Activated B cell treated with CpG ODN at 0.5 μM for 24 hours (primary cell): ENCODE results near the gene DNAJB1. TPM values are rescaled to one million over a fixed set of nuclear protein-coding genes. Genes with fewer than 3 reads are reported as not detected.
A peak's percentile ranks its signal among the peaks of the same experiment; 100 is the strongest.

Source experiments
- ATAC-seq: fragments of 200-7000 bp; cut with Tn5 transposase; one replicate; pipeline ENCODE4 v1.10.0; 2021; ENCODE audit warnings: low read depth, mild to moderate bottlenecking, moderate library complexity
- CTCF ChIA-PET: fragments of 350-600 bp; sonication (Branson Sonifier 250); formaldehyde crosslinking; loops from one replicate; lab custom pipeline; 2021; ENCODE audit warnings: antibody characterized with exemption; lab: Charles Lee
- POLR2A ChIA-PET: fragments of 350-600 bp; sonication (Branson Sonifier 250); formaldehyde crosslinking; loops from one replicate; lab custom pipeline; 2021; ENCODE audit warnings: antibody characterized with exemption; lab: Charles Lee
- DNase-seq: peaks from one replicate; pipeline ENCODE4 v3.0.0; 2022
- H3K27ac Mint-ChIP-seq: one replicate; pipeline ENCODE4 v1.8.0; 2020; ENCODE audit warnings: mixed read lengths
- H3K27me3 Mint-ChIP-seq: one replicate; pipeline ENCODE4 v1.8.0; 2021; ENCODE audit warnings: mixed read lengths
- H3K36me3 Mint-ChIP-seq: one replicate; pipeline ENCODE4 v1.8.0; 2021; ENCODE audit warnings: low read depth, mixed read lengths
- H3K4me1 Mint-ChIP-seq: one replicate; pipeline ENCODE4 v1.8.0; 2021; ENCODE audit warnings: mixed read lengths
- H3K4me3 Mint-ChIP-seq: one replicate; pipeline ENCODE4 v1.8.0; 2020; ENCODE audit warnings: mild to moderate bottlenecking, mixed read lengths
- H3K9me3 Mint-ChIP-seq: one replicate; pipeline ENCODE4 v1.8.0; 2020; ENCODE audit warnings: mixed read lengths
- CTCF ChIP-seq: fragments of 200-600 bp; IDR thresholded peaks from one replicate; pipeline ENCODE4 v1.8.0; 2022; ENCODE audit warnings: antibody characterized with exemption, mild to moderate bottlenecking
- intact Hi-C: fragments of 100-400 bp; cut with micrococcal nuclease; formaldehyde crosslinking; loops from one replicate; pipeline ENCODE4 v1.15.1; 2024
- total RNA-seq: library from RNA; stranded (reverse); gene quantifications from 2 replicates; pipeline ENCODE4 v1.2.3, GENCODE V29; 2022

DNAJB1 gene
- total RNA-seq, 1 donor from 2014 or later = 56.1 TPM

GRCh38 chr19:14502334-14503092 is 15.7 kb downstream of the DNAJB1 start:
- Mint-ChIP-seq H3K27me3 (peaks cover 2% of the 10 kb centered on the region), H3K36me3 (no peaks in the 10 kb centered on the region), H3K27ac (no peak overlapping the region), H3K9me3 (no peaks in the 10 kb centered on the region), H3K4me1 (peaks cover 3% of the 10 kb centered on the region), H3K4me3 (no peak overlapping the region)
- ATAC-seq = no peak
- ChIA-PET CTCF (no interaction called here), POLR2A (no interaction called here)
- intact Hi-C loops = no loop called here
- no peak for TF ChIP-seq CTCF
- no peak for DNase-seq

- CTCF ChIA-PET = no interaction called here
- Mint-ChIP-seq H3K4me3 (peak overlapping the region; percentile 66), H3K4me1 (peaks cover 17% of the 10 kb centered on the region), H3K27ac (no peak overlapping the region), H3K9me3 (no peaks in the 10 kb centered on the region), H3K27me3 (no peaks in the 10 kb centered on the region), H3K36me3 (no peaks in the 10 kb centered on the region)
- TF ChIP-seq CTCF = no peak
- POLR2A ChIA-PET = interaction anchor here (1.2 to 3.2 kb wide), 2 partner anchors 21 to 27 kb away, joined by 3 to 24 read pairs; partner anchors contain the start of gene DNAJB1
- intact Hi-C loops = loop anchor here (2.0 kb wide), 1 partner anchor 21 kb away; the partner anchor contains the start of gene DNAJB1
- ATAC-seq (no peak), DNase-seq (no peak)
Observed at GRCh38 chr19:14497228-14497921, 20.8 kb downstream of the DNAJB1 start.

- no peak for DNase-seq
- Mint-ChIP-seq H3K36me3 (no peaks in the 10 kb centered on the region), H3K27ac (no peak overlapping the region), H3K27me3 (no peaks in the 10 kb centered on the region), H3K4me3 (peak overlapping the region; percentile 66), H3K9me3 (no peaks in the 10 kb centered on the region), H3K4me1 (peaks cover 17% of the 10 kb centered on the region)
- intact Hi-C loops = loop anchor here (2.0 kb wide), 1 partner anchor 22 kb away; the partner anchor contains the start of gene DNAJB1
- ChIA-PET POLR2A (interaction anchor here (1.2 to 3.2 kb wide), 3 partner anchors 18 to 27 kb away, joined by 3 to 24 read pairs (median 5); partner anchors contain the start of gene DNAJB1), CTCF (no interaction called here)
- TF ChIP-seq CTCF = no peak
- ATAC-seq = no peak
Observed at GRCh38 chr19:14496834-14497227, 21.4 kb downstream of the DNAJB1 start.

GRCh38 chr19:14496029-14496833 is 22.0 kb downstream of the DNAJB1 start, which contains the start of gene GIPC1:
Gene GIPC1, minus strand, starts transcription at chr19:14496127. Its CDS starts 13,151 bp downstream, at chr19:14482976.
- H3K4me3 Mint-ChIP-seq = peak within 1 kb of the TSS; percentile 82
- peak within 1 kb of the TSS; percentile 42 for H3K27ac Mint-ChIP-seq
- no peaks in the 10 kb centered on the region for H3K27me3 Mint-ChIP-seq
- CTCF ChIA-PET = no interaction called here
- peaks cover 17% of the 10 kb centered on the region for H3K4me1 Mint-ChIP-seq
- intact Hi-C loops = loop anchor here (2.0 kb wide), 1 partner anchor 23 kb away; the partner anchor contains the start of gene DNAJB1
- ATAC-seq = peak; percentile 92
- peaks cover 3% of the 10 kb centered on the region for H3K36me3 Mint-ChIP-seq
- no peak for TF ChIP-seq CTCF
- DNase-seq = peak; percentile 81
- POLR2A ChIA-PET = interaction anchor here (1.2 to 3.2 kb wide), 3 partner anchors 17 to 28 kb away, joined by 3 to 24 read pairs (median 5); partner anchors contain the start of gene DNAJB1
- no peaks in the 10 kb centered on the region for H3K9me3 Mint-ChIP-seq
